ENCODE results near the gene SLC22A23.
"Not testable (repeated sequence)": the region's sequence is repeated elsewhere in the genome, so short reads cannot be mapped to it uniquely, and the experiment has no call there.

SLC22A23 gene

GRCh38 chr6:3386374-3386857 is 70.4 kb downstream of the SLC22A23 start:
- ChIA-PET CTCF (no interaction called here), POLR2A (ENCODE audit: low non-redundant PET) (no interaction called here)
- TF ChIP-seq CTCF (conservative IDR thresholded peaks at IDR 0.05; ENCODE audit: low read depth), result no peak
- H3K27ac ChIP-seq, result peak overlapping the region; percentile 25
- DNase-seq (ENCODE audit: low spot score), result no peak

GRCh38 chr6:3385660-3386151 is 71.1 kb downstream of the SLC22A23 start:
- ChIA-PET POLR2A (ENCODE audit: low non-redundant PET) (no interaction called here), CTCF (interaction anchor here (0.5 kb wide), 1 partner anchor 260 kb away, joined by 3 read pairs; no protein-coding TSS in a partner anchor)
- DNase-seq (ENCODE audit: low spot score), result no peak
- no peak for TF ChIP-seq CTCF (conservative IDR thresholded peaks at IDR 0.05; ENCODE audit: low read depth)
- H3K27ac ChIP-seq, result no peak overlapping the region

- CTCF ChIA-PET, result interaction anchor here (0.5 kb wide), 1 partner anchor 259 kb away, joined by 3 read pairs; no protein-coding TSS in a partner anchor
- H3K27ac ChIP-seq; DNase-seq (ENCODE audit: low spot score); POLR2A ChIA-PET (ENCODE audit: low non-redundant PET): not testable (repeated sequence)
These were observed 71.7 kb downstream of the SLC22A23 start for GRCh38 chr6:3385181-3385580.

- ChIA-PET POLR2A (ENCODE audit: low non-redundant PET) (no interaction called here), CTCF (no interaction called here)
- no peak overlapping the region for H3K27ac ChIP-seq
- no peak for DNase-seq (ENCODE audit: low spot score)
- TF ChIP-seq CTCF (conservative IDR thresholded peaks at IDR 0.05; ENCODE audit: low read depth), result no peak
These were observed 72.4 kb downstream of the SLC22A23 start for GRCh38 chr6:3384241-3385143.

- peak overlapping the region; percentile 46 for H3K27ac ChIP-seq
- POLR2A ChIA-PET (ENCODE audit: low non-redundant PET), result interaction anchor here (0.6 kb wide), 1 partner anchor 13 kb away, joined by 6 read pairs; no protein-coding TSS in a partner anchor
- CTCF ChIA-PET, result interaction anchor here (0.9 kb wide), 1 partner anchor 72 kb away, joined by 3 read pairs; no protein-coding TSS in a partner anchor
- DNase-seq (ENCODE audit: low spot score), result no peak
- TF ChIP-seq CTCF (conservative IDR thresholded peaks at IDR 0.05; ENCODE audit: low read depth), result no peak
These were observed 73.3 kb downstream of the SLC22A23 start for GRCh38 chr6:3383525-3383924.

GRCh38 chr6:3382326-3383279 is 74.2 kb downstream of the SLC22A23 start:
- POLR2A ChIA-PET (ENCODE audit: low non-redundant PET), result interaction anchor here (0.6 kb wide), 1 partner anchor 14 kb away, joined by 6 read pairs; no protein-coding TSS in a partner anchor
- CTCF ChIA-PET, result interaction anchor here (0.9 kb wide), 1 partner anchor 72 kb away, joined by 3 read pairs; no protein-coding TSS in a partner anchor
- DNase-seq (ENCODE audit: low spot score), result no peak
- TF ChIP-seq CTCF (conservative IDR thresholded peaks at IDR 0.05; ENCODE audit: low read depth), result no peak
- H3K27ac ChIP-seq, result no peak overlapping the region
